ENCODE data around the gene MN1.

MN1 gene

DNA sequence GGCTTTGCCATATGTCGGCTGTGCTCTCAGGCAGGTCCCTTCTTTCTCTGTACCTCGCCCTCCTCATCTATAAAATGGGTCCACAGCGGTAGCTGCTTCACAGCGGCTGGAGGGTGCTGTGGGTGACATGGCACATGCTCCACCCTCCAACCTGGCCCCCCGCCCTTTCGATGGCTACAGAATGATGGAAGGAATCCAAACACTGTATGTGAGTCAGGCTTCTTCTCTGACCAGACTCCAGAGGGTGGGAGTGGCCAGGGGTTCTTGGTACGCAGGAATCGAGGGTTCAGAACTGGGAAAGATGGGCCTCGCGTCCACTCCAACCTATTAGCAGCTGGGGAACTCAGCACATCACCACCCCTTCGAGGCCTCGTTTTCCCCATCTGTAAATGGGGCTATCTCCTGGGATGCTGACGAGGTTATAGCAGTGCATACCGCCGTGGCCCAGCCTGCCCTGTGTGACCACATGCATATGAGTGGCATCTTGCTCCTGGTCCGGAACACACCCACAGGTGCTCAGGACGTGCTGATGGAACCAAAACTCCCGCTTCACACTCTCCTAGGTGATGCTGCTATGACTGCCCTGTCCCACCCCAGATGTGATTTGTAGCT, 26.4 kb downstream of the MN1 start:
- Histone ChIP-seq H3K27me3 (ENCODE audit: control insufficient read depth, low read length) (no peaks in the 10 kb centered on the region), H4K20me1 (ENCODE audit: control insufficient read depth, insufficient read depth, low read depth, low read length) (no peaks in the 10 kb centered on the region), H3K9me2 (replicated peaks; ENCODE audit: control insufficient read depth, low read length) (no peaks in the 10 kb centered on the region), H3K4me2 (ENCODE audit: low read length) (no peak overlapping the region), H3F3A (ENCODE audit: control insufficient read depth, insufficient read depth) (no peaks in the 10 kb centered on the region), H3K4me3 (ENCODE audit: low read length) (no peak overlapping the region), H3K9me3 (ENCODE audit: control insufficient read depth, insufficient read depth, low read length) (no peaks in the 10 kb centered on the region), H3K27ac (ENCODE audit: low read depth, low read length) (no peak overlapping the region), H3K4me1 (ENCODE audit: control insufficient read depth, low read length) (no peaks in the 10 kb centered on the region), H3K36me3 (ENCODE audit: control insufficient read depth, low read length) (no peaks in the 10 kb centered on the region), H3K79me2 (ENCODE audit: control insufficient read depth, low read length) (no peaks in the 10 kb centered on the region)
- TF ChIP-seq, protein P1, sequence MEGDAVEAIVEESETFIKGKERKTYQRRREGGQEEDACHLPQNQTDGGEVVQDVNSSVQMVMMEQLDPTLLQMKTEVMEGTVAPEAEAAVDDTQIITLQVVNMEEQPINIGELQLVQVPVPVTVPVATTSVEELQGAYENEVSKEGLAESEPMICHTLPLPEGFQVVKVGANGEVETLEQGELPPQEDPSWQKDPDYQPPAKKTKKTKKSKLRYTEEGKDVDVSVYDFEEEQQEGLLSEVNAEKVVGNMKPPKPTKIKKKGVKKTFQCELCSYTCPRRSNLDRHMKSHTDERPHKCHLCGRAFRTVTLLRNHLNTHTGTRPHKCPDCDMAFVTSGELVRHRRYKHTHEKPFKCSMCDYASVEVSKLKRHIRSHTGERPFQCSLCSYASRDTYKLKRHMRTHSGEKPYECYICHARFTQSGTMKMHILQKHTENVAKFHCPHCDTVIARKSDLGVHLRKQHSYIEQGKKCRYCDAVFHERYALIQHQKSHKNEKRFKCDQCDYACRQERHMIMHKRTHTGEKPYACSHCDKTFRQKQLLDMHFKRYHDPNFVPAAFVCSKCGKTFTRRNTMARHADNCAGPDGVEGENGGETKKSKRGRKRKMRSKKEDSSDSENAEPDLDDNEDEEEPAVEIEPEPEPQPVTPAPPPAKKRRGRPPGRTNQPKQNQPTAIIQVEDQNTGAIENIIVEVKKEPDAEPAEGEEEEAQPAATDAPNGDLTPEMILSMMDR (IDR thresholded peaks at IDR 0.05; ENCODE audit: low read depth, low read length, poor library complexity, severe bottlenecking), result no peak
- TF ChIP-seq EZH2phosphoT487 (IDR thresholded peaks at IDR 0.05; ENCODE audit: borderline replicate concordance, low read length), result no peak

DNA sequence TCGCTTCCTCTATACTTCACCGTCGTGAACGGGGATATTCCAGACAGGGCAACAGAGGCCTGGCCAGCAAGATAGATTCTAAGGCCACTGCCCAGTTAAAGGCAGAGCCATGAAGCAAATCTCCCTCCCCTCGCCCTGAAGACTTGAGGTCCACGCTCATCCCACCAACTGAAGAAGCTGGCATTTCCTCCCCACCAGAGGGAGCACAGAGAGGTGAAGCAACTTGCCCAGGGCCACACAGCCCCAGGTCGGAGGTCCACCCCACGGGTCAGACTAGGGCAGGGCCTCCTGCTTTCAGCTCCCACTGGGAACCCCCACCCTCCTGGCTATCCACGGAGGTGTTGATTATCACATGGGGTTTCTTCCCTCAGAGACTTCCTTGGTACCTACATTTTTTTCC, 27.4 kb downstream of the MN1 start:
- TF ChIP-seq EZH2phosphoT487 (IDR thresholded peaks at IDR 0.05; ENCODE audit: borderline replicate concordance, low read length), result no peak
- TF ChIP-seq, protein P1 (IDR thresholded peaks at IDR 0.05; ENCODE audit: low read depth, low read length, poor library complexity, severe bottlenecking), result no peak
- no peaks in the 10 kb centered on the region for H3K36me3 ChIP-seq (ENCODE audit: control insufficient read depth, low read length)

DNA sequence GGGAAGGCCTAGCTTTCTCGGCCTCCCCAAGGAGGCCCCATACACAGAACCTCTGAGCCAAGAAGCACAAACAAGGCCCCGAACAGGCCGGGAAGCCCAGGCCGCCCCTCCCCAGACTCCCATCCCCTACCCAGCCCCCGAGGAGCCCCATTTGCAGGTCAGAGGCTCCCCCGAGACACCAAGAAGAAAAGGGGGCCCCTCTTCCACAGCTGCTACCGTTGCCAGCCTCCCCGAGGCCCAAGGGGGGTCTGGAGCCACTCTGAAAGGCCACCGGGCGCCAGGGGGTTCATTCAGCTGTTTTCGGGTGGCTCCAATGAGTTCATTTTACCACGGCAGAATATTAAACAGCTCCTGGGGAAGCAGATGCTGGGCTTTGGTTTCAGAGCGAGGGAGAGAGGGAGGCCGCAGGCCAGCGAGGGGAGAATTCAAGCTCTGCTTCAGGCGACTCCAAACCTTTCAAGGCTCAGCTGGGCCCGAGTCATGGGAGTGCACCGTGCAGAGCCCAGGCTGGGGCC, 28.5 kb downstream of the MN1 start:
- no peaks in the 10 kb centered on the region for H3F3A ChIP-seq (ENCODE audit: control insufficient read depth, insufficient read depth)
- no peaks in the 10 kb centered on the region for H3K9me3 ChIP-seq (ENCODE audit: control insufficient read depth, insufficient read depth, low read length)
- H3K27ac ChIP-seq (ENCODE audit: low read depth, low read length), result no peak overlapping the region
- no peak for TF ChIP-seq EZH2phosphoT487 (IDR thresholded peaks at IDR 0.05; ENCODE audit: borderline replicate concordance, low read length)
- TF ChIP-seq, protein P1 (IDR thresholded peaks at IDR 0.05; ENCODE audit: low read depth, low read length, poor library complexity, severe bottlenecking), result no peak
- no peaks in the 10 kb centered on the region for H3K27me3 ChIP-seq (ENCODE audit: control insufficient read depth, low read length)
- H4K20me1 ChIP-seq (ENCODE audit: control insufficient read depth, insufficient read depth, low read depth, low read length), result no peaks in the 10 kb centered on the region
- no peaks in the 10 kb centered on the region for H3K9me2 ChIP-seq (replicated peaks; ENCODE audit: control insufficient read depth, low read length)
- no peaks in the 10 kb centered on the region for H3K79me2 ChIP-seq (ENCODE audit: control insufficient read depth, low read length)
- H3K4me2 ChIP-seq (ENCODE audit: low read length), result no peak overlapping the region
- no peaks in the 10 kb centered on the region for H3K4me1 ChIP-seq (ENCODE audit: control insufficient read depth, low read length)
- no peaks in the 10 kb centered on the region for H3K36me3 ChIP-seq (ENCODE audit: control insufficient read depth, low read length)
- no peak overlapping the region for H3K4me3 ChIP-seq (ENCODE audit: low read length)

More for the DNA sequence above, 27.4 kb downstream of the MN1 start:
- Histone ChIP-seq H3K79me2 (ENCODE audit: control insufficient read depth, low read length) (no peaks in the 10 kb centered on the region), H3K4me2 (ENCODE audit: low read length) (no peak overlapping the region), H3K27me3 (ENCODE audit: control insufficient read depth, low read length) (no peaks in the 10 kb centered on the region), H4K20me1 (ENCODE audit: control insufficient read depth, insufficient read depth, low read depth, low read length) (no peaks in the 10 kb centered on the region), H3K4me3 (ENCODE audit: low read length) (no peak overlapping the region), H3K4me1 (ENCODE audit: control insufficient read depth, low read length) (no peaks in the 10 kb centered on the region), H3K9me2 (replicated peaks; ENCODE audit: control insufficient read depth, low read length) (no peaks in the 10 kb centered on the region), H3K9me3 (ENCODE audit: control insufficient read depth, insufficient read depth, low read length) (no peaks in the 10 kb centered on the region), H3K27ac (ENCODE audit: low read depth, low read length) (no peak overlapping the region), H3F3A (ENCODE audit: control insufficient read depth, insufficient read depth) (no peaks in the 10 kb centered on the region)

Measured in DOHH2 (cell line).